GM12801 (cell line): ENCODE results near the gene TACO1.

Experiments used
- TF ChIP-seq, protein P1 (sequence below): IDR thresholded peaks from one replicate; pipeline ENCODE4 v1.5.1; 2011; ENCODE audit warnings: control low read depth; ENCODE audit not compliant: insufficient read length; ENCODE audit errors: extremely low read depth

The TACO1 gene

DNA sequence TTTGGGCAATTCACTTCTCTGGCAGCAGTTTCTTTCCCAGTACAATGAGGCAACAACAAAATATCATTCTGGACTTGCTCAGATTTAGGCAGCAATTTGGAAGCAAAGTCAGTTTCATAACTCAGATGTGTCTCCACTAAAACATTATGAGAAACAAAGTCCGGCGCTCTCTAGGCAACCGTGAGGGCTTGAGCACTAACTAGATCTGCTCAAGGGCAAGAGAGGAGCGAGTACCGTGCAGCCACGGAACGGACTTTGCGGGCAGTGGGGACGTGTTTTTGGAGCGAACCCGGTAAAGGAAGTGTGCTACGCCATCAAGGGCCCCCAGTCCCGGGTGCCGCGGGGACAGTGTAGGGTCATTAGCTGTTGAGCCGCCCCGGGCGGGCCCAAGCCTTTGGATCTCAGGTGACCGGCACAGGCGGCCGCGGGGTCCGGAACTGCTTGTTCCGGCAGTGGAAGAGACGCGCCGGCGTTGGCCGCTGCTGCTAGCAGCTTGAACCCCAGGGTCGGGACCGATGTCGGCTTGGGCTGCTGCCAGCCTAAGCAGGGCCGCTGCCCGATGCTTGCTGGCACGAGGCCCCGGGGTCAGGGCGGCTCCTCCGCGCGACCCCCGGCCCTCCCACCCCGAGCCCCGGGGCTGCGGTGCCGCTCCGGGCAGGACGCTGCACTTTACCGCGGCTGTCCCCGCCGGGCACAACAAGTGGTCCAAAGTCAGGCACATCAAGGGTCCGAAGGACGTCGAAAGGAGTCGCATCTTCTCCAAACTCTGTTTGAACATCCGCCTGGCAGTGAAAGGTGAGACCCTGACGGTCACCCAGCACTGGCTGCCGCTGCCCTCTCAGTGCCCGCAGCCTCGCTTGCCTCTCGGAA lies at the start of gene TACO1:
Gene TACO1, plus strand, starts transcription at position 327 of the 870 bp plus-strand sequence. Its CDS starts 189 bp downstream, at position 516.
- TF ChIP-seq, protein P1, sequence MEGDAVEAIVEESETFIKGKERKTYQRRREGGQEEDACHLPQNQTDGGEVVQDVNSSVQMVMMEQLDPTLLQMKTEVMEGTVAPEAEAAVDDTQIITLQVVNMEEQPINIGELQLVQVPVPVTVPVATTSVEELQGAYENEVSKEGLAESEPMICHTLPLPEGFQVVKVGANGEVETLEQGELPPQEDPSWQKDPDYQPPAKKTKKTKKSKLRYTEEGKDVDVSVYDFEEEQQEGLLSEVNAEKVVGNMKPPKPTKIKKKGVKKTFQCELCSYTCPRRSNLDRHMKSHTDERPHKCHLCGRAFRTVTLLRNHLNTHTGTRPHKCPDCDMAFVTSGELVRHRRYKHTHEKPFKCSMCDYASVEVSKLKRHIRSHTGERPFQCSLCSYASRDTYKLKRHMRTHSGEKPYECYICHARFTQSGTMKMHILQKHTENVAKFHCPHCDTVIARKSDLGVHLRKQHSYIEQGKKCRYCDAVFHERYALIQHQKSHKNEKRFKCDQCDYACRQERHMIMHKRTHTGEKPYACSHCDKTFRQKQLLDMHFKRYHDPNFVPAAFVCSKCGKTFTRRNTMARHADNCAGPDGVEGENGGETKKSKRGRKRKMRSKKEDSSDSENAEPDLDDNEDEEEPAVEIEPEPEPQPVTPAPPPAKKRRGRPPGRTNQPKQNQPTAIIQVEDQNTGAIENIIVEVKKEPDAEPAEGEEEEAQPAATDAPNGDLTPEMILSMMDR: no peak

DNA sequence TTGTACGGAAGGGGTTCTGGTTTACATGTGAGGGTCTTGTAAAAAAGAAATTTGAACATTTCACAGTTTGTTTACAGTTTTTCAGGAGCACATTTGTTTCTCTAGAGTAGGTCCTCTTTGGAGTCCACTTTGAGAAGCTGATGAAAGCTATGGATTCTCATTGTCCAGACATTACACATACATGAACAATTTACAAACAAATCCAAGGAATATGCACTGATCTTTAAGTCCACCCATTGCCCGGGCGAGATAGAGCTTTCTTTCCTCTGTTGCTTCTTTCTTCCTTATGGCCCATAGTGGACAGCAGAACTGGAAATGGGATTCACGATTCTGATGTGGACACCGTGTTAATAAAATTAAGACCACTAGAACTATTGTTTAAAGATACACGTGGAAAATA lies 48.5 kb upstream of the TACO1 start:
- TF ChIP-seq, protein P1: no peak

DNA sequence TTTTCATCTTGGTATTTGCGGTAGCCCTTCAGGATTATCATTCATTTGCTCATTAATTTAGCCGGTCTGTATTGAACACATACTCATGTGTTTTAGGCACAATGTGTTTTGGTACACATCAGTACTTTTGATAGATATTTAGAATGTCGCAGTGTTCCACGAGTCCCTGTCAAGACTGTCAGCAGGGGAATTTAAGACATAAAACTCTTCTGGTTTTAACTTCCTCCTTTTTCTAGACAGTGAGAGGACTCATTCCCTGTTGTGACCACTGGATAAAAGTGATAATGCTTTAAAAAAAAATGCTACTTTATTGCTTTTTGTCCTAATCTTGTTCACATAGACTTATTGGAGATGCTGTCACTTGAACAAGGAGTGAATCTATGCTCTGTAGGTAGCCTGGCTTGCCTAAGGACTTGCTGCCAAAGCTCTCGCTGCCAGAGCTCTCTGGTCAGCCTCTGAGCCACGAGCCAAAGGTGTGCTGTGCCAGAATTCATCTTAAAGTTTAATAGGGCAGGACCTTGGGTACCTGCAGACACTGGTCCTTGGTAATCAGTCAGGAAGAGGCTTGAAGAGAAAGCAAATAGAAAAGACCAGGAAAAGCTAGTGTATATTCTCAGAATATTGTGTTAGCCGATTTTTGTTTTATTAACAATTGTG lies 45.1 kb upstream of the TACO1 start:
- TF ChIP-seq, protein P1: no peak

DNA sequence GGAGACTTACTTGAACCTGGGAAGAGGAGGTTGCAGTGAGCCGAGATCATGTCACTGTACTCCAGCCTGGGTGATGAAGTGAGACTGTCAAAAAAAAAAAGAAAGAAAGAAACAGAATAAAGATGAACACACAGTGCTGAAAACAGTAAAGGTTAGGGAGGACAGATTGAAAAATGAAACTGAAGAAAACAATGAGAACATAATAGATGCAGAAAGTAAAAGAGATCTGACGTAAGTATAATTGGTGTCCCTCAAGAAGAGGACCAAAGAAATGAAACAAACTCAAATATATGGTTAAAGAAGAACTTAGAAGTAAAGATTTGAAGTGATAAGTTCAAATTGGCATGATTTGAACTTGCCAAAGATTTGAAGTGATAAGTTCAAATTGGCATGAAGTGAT lies 43.3 kb upstream of the TACO1 start:
- TF ChIP-seq, protein P1: no peak

DNA sequence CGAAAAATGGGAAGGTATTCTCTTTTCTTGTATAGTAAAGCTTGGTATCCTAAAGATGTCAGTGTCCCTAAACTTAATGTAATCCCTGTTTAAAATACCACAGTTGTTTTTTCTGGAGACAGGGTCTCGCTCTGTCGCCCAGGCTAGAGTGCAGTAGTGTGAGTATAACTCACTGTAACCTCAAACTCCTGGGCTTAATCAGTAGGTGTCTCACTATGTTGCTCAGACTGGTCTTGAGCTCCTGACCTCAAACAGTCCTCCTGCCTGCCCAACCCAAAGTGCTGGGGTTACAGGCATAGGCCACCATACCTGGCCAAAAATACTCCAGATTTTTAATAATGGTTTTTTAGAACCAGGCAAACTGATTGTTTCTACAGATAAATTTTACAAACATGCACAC lies 42.3 kb upstream of the TACO1 start:
- TF ChIP-seq, protein P1: no peak

DNA sequence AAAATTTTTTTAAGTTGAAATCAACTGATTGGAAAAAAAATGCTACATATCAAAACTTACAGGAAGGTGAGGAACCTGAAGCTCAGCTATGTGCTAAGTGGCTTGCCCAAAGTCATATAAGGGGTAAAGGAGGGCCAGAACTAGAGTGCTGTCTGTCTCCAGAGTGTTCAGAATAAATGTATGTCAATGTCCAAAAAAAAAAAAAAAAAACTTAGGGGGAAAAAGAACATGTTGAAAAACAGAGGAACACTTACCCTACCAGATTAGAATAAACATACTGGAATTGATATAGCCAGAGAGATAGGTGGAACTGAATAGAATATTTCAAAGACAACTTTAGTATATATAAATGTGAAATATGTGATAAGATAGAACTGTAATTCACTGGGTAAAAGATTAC lies 38.9 kb upstream of the TACO1 start:
- TF ChIP-seq, protein P1: no peak

DNA sequence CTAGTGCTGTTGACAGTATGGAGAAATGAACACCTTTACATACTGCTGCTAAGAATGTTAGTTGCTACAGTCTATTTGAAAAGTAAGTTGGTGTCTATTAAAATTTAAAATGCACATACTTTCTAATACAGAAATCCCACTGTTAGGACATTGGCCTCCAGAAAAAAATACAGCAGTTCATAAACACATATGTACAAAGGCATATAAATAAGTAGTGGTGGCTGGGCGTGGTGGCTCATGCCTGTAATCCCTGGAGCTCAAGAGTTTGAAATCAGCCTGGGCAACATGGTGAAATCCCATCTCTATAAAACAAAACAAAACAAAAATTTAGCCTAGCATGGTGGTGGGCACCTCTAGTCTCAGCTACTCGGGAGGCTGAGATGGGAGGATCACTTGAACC lies 37.4 kb upstream of the TACO1 start:
- TF ChIP-seq, protein P1: no peak
